H9 (cell line): ENCODE data around the gene TEX44. TPM values are rescaled to one million over a fixed set of nuclear protein-coding genes. Genes with fewer than 3 reads are reported as not detected.

ENCODE experiments used
- DNase-seq: peaks from one replicate; pipeline ENCODE4 v3.0.0-alpha.2; 2017
- H2AFZ ChIP-seq: one replicate; pipeline ENCODE4 v1.6.1; 2013; ENCODE audit warnings: mild to moderate bottlenecking, low read length, control low read depth, moderate library complexity
- H2AK5ac ChIP-seq: 2 replicates; pipeline ENCODE4 v1.6.1; 2013; ENCODE audit warnings: low read length, control low read depth, mixed read lengths; ENCODE audit not compliant: insufficient read length
- H2BK120ac ChIP-seq: one replicate; pipeline ENCODE4 v1.6.1; 2013; ENCODE audit warnings: low read depth, mild to moderate bottlenecking, low read length, control low read depth, inconsistent platforms; ENCODE audit not compliant: poor library complexity, severe bottlenecking
- H2BK12ac ChIP-seq: 2 replicates; pipeline ENCODE4 v1.6.1; 2013; ENCODE audit warnings: low read length, control low read depth, mixed read lengths, low read depth; ENCODE audit not compliant: insufficient read length
- H2BK15ac ChIP-seq: 2 replicates; pipeline ENCODE4 v1.6.1; 2013; ENCODE audit warnings: low read depth, low read length, control low read depth
- H2BK20ac ChIP-seq: one replicate; pipeline ENCODE4 v1.6.1; 2013; ENCODE audit warnings: low read depth, mild to moderate bottlenecking, low read length, control low read depth, inconsistent platforms; ENCODE audit not compliant: poor library complexity, severe bottlenecking
- H2BK5ac ChIP-seq: 2 replicates; pipeline ENCODE4 v1.6.1; 2013; ENCODE audit warnings: low read length, control low read depth, mixed read lengths; ENCODE audit not compliant: insufficient read length
- H3K14ac ChIP-seq: 2 replicates; pipeline ENCODE4 v1.6.1; 2013; ENCODE audit warnings: low read length, control low read depth; ENCODE audit not compliant: insufficient read depth
- H3K18ac ChIP-seq: 2 replicates; pipeline ENCODE4 v1.6.1; 2013; ENCODE audit warnings: low read depth, mild to moderate bottlenecking, mixed read lengths, low read length, control low read depth; ENCODE audit not compliant: insufficient read length
- H3K23ac ChIP-seq: 2 replicates; pipeline ENCODE4 v1.6.1; 2013; ENCODE audit warnings: low read length, control low read depth, mixed read lengths, low read depth; ENCODE audit not compliant: insufficient read length
- H3K23me2 ChIP-seq: 2 replicates; pipeline ENCODE4 v1.6.1; 2013; ENCODE audit warnings: low read depth, mild to moderate bottlenecking, mixed read lengths, low read length, control low read depth; ENCODE audit not compliant: insufficient read length, poor library complexity, severe bottlenecking
- H3K27ac ChIP-seq: 2 replicates; pipeline ENCODE4 v1.5.1; 2013; ENCODE audit warnings: low read length, control low read depth, mixed read lengths, low read depth; ENCODE audit not compliant: insufficient read length
- H3K27me3 ChIP-seq: 2 replicates; pipeline ENCODE4 v1.6.1; 2013; ENCODE audit warnings: low read length, control low read depth, inconsistent platforms; ENCODE audit not compliant: insufficient read depth
- H3K4ac ChIP-seq: 2 replicates; pipeline ENCODE4 v1.6.1; 2013; ENCODE audit warnings: low read depth, mild to moderate bottlenecking, control low read depth, inconsistent platforms, low read length, moderate library complexity
- H3K4me1 ChIP-seq: 2 replicates; pipeline ENCODE4 v1.6.1; 2013; ENCODE audit warnings: low read length, control low read depth, inconsistent platforms; ENCODE audit not compliant: insufficient read depth
- H3K4me2 ChIP-seq: 2 replicates; pipeline ENCODE4 v1.6.1; 2013; ENCODE audit warnings: low read length, control low read depth, mixed read lengths; ENCODE audit not compliant: insufficient read length, insufficient read depth
- H3K56ac ChIP-seq: 2 replicates; pipeline ENCODE4 v1.6.1; 2013; ENCODE audit warnings: low read depth, mild to moderate bottlenecking, mixed read lengths, low read length, control low read depth; ENCODE audit not compliant: insufficient read length
- H3K79me1 ChIP-seq: 2 replicates; pipeline ENCODE4 v1.6.1; 2013; ENCODE audit warnings: low read depth, mild to moderate bottlenecking, moderate library complexity, low read length, control low read depth, inconsistent platforms; ENCODE audit not compliant: insufficient read depth, poor library complexity, severe bottlenecking
- H3K79me2 ChIP-seq: 2 replicates; pipeline ENCODE4 v1.6.1; 2013; ENCODE audit warnings: low read length, control low read depth, inconsistent platforms; ENCODE audit not compliant: insufficient read depth
- H3K9ac ChIP-seq: 2 replicates; pipeline ENCODE4 v1.6.1; 2013; ENCODE audit warnings: low read length, control low read depth, mixed read lengths; ENCODE audit not compliant: insufficient read length; ENCODE audit errors: extremely low read depth
- H3K9me3 ChIP-seq: one replicate; pipeline ENCODE4 v1.6.1; 2013; ENCODE audit warnings: low read depth, low read length, inconsistent platforms; ENCODE audit not compliant: control insufficient read depth
- H3T11ph ChIP-seq: one replicate; pipeline ENCODE4 v1.6.1; 2013; ENCODE audit warnings: mild to moderate bottlenecking, low read length, control low read depth, inconsistent platforms
- H4K20me1 ChIP-seq: one replicate; pipeline ENCODE4 v1.6.1; 2013; ENCODE audit not compliant: control insufficient read depth, insufficient read length, insufficient read depth
- H4K5ac ChIP-seq: 2 replicates; pipeline ENCODE4 v1.6.1; 2013; ENCODE audit warnings: low read depth, mild to moderate bottlenecking, mixed read lengths, low read length, control low read depth; ENCODE audit not compliant: insufficient read length
- H4K8ac ChIP-seq: replicated peaks from 2 replicates; pipeline ENCODE4 v1.6.1; 2013; ENCODE audit warnings: low read length, control low read depth, mixed read lengths, low read depth; ENCODE audit not compliant: insufficient read length
- H4K91ac ChIP-seq: 2 replicates; pipeline ENCODE4 v1.6.1; 2013; ENCODE audit warnings: low read depth, mild to moderate bottlenecking, moderate library complexity, mixed read lengths, low read length, control low read depth; ENCODE audit not compliant: insufficient read length
- H3K27ac Mint-ChIP-seq, 3 experiments: 2 replicates in 2 of 3; 3 replicates in 1 of 3; pipeline ENCODE4 v1.8.0; 2020 to 2021; ENCODE audit warnings: mixed read lengths in 3 of 3, mild to moderate bottlenecking in 1 of 3, moderate library complexity in 1 of 3
- H3K27me3 Mint-ChIP-seq: 2 replicates; pipeline ENCODE4 v1.8.0; 2021; ENCODE audit warnings: low read depth, mild to moderate bottlenecking, moderate library complexity, mixed read lengths
- H3K36me3 Mint-ChIP-seq, 3 experiments: 2 replicates in 2 of 3; 3 replicates in 1 of 3; pipeline ENCODE4 v1.8.0; 2020 to 2021; ENCODE audit warnings: low read depth in 3 of 3, mixed read lengths in 3 of 3; ENCODE audit not compliant: insufficient read depth in 1 of 3
- H3K4me1 Mint-ChIP-seq, 2 experiments: 2 replicates each; pipeline ENCODE4 v1.8.0; 2020; ENCODE audit warnings: mixed read lengths in 2 of 2
- H3K4me3 Mint-ChIP-seq, 2 experiments: 2 replicates in 1 of 2; 3 replicates in 1 of 2; pipeline ENCODE4 v1.8.0; 2020 to 2021; ENCODE audit warnings: mild to moderate bottlenecking in 2 of 2, mixed read lengths in 2 of 2, moderate library complexity in 1 of 2
- H3K9me3 Mint-ChIP-seq, 2 experiments: 2 replicates in 1 of 2; 3 replicates in 1 of 2; pipeline ENCODE4 v1.8.0; 2020; ENCODE audit warnings: mild to moderate bottlenecking in 2 of 2, mixed read lengths in 2 of 2, moderate library complexity in 1 of 2
- WGBS: extraction: QIAGEN DNeasy Blood & Tissue Kit; methylation state at CpG from one replicate; pipeline ENCODE4 v1.1.7; 2013; ENCODE audit warnings: missing lambda C conversion rate, low lambda C conversion rate, mixed read lengths; ENCODE audit not compliant: insufficient read length; ENCODE audit errors: extremely low coverage; 5-methylcytosine and 5-hydroxymethylcytosine counted together
- total RNA-seq: library from RNA; stranded (reverse); gene quantifications from 2 replicates; pipeline ENCODE4 v1.2.1, GENCODE V29; 2021
- TF ChIP-seq, protein P1 (sequence below): fragments of 200-600 bp; sonication (generic); conservative IDR thresholded peaks from 3 replicates; pipeline ENCODE4 v1.8.0; 2021; ENCODE audit warnings: antibody characterized with exemption, mild to moderate bottlenecking

TEX44 gene
- total RNA-seq, 1 experiment from 2014 or later = not detected

DNA sequence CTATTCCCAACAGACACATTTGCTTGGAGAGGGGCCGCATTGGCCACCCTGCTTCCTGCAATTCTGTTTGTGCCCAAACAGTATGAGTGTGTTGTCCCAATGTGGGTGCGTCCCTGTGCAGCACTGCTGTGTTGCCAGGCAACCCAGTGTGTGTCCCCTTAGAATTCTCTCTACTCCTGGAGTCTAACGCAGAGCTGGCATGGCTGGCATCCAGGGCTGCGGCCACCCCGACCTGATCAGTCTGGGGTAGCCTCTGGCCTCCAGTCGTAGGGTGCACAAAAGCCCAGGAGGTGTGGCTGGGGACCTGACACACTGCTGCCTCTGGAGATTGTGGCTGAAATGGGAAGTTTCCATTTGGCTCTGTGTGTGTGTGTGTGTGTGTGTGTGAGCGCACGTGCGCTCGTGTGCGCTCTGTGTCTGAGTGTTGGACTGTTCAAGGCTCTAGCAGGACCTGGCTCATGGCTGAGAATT is 48.0 kb downstream of the TEX44 start:
- Histone ChIP-seq H3K4me2 (no peak overlapping the region), H3K23me2 (no peaks in the 10 kb centered on the region), H2BK15ac (no peak overlapping the region), H3K23ac (no peak overlapping the region), H4K91ac (no peak overlapping the region), H3K27me3 (no peaks in the 10 kb centered on the region), H2AFZ (no peak overlapping the region), H3K79me1 (no peaks in the 10 kb centered on the region), H3K27ac (no peak overlapping the region), H3K14ac (peak overlapping the region; percentile 31; the same call in 1 of the 2 replicates), H3K9me3 (no peaks in the 10 kb centered on the region), H4K20me1 (no peaks in the 10 kb centered on the region), H2BK5ac (no peak overlapping the region), H3K18ac (no peak overlapping the region), H3K79me2 (no peaks in the 10 kb centered on the region), H4K5ac (no peak overlapping the region), H3K56ac (no peak overlapping the region), H2BK120ac (no peak overlapping the region), H2AK5ac (no peak overlapping the region), H3K4ac (no peak overlapping the region), H3T11ph (no peak overlapping the region), H3K9ac (no peak overlapping the region), H4K8ac (no peak overlapping the region), H2BK12ac (no peak overlapping the region), H2BK20ac (no peak overlapping the region), H3K4me1 (peaks cover 2% of the 10 kb centered on the region; the same call in 1 of the 2 replicates)
- Mint-ChIP-seq H3K4me3 (no peak overlapping the region), H3K27ac (peak overlapping the region in 2 of 3 experiments; percentile 14 to 61; a peak in 2 of 7 replicates), H3K9me3 (no peaks in the 10 kb centered on the region; a peak in 1 of 5 replicates), H3K4me1 (peaks cover 12 to 24% of the 10 kb centered on the region in 2 experiments), H3K27me3 (no peaks in the 10 kb centered on the region; the same call in 1 of the 2 replicates), H3K36me3 (no peaks in the 10 kb centered on the region)
- no CpG with 5 or more reads among the region's 11 CpGs for WGBS
- TF ChIP-seq, protein P1, sequence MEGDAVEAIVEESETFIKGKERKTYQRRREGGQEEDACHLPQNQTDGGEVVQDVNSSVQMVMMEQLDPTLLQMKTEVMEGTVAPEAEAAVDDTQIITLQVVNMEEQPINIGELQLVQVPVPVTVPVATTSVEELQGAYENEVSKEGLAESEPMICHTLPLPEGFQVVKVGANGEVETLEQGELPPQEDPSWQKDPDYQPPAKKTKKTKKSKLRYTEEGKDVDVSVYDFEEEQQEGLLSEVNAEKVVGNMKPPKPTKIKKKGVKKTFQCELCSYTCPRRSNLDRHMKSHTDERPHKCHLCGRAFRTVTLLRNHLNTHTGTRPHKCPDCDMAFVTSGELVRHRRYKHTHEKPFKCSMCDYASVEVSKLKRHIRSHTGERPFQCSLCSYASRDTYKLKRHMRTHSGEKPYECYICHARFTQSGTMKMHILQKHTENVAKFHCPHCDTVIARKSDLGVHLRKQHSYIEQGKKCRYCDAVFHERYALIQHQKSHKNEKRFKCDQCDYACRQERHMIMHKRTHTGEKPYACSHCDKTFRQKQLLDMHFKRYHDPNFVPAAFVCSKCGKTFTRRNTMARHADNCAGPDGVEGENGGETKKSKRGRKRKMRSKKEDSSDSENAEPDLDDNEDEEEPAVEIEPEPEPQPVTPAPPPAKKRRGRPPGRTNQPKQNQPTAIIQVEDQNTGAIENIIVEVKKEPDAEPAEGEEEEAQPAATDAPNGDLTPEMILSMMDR = no peak
- no peak for DNase-seq
